Endothelial cell of umbilical vein (primary cell): ENCODE measurements around the gene APBA2. TPM values are rescaled to one million over a fixed set of nuclear protein-coding genes. Genes with fewer than 3 reads are reported as not detected.

ENCODE experiments used
- BruUV-seq: library from RNA; stranded (reverse); fragments of 400-500 nt; replicated peaks from 2 replicates; lab custom pipeline; 2021; lab: Mats Ljungman, UMichigan
- CTCF ChIA-PET: fragments of 300-600, 350-600 bp; sonication (Branson Sonifier 250); formaldehyde crosslinking; loops from one replicate; lab custom pipeline; 2021; ENCODE audit warnings: antibody characterized with exemption, inconsistent platforms; lab: Charles Lee
- POLR2A ChIA-PET: fragments of 300-600, 350-600 bp; sonication (Branson Sonifier 250); formaldehyde crosslinking; loops from one replicate; lab custom pipeline; 2021; ENCODE audit warnings: antibody characterized with exemption, inconsistent platforms; lab: Charles Lee
- DNase-seq: peaks from one replicate; pipeline ENCODE4 v3.0.0-alpha.2; 2011; ENCODE audit warnings: low read depth, low spot score
- FAIRE-seq: peaks from 2 replicates; lab custom pipeline; 2011; peaks lifted over from hg19 to GRCh38; lab: Jason Lieb, UNC
- H2AFZ ChIP-seq: 2 replicates; pipeline ENCODE4 v1.6.0; 2012; ENCODE audit warnings: low read depth, low read length, control low read depth, inconsistent platforms
- H3K27ac ChIP-seq: 2 replicates; pipeline ENCODE4 v1.5.1; 2011; ENCODE audit warnings: low read depth, mild to moderate bottlenecking, control low read depth, low read length, moderate library complexity; ENCODE audit not compliant: insufficient read depth
- H3K27me3 ChIP-seq, 2 experiments: 2 replicates each; pipeline versions ENCODE4 v1.6.0 to v1.6.1; 2011; ENCODE audit warnings: low read length in 2 of 2, mixed read lengths in 1 of 2; ENCODE audit not compliant: control insufficient read depth in 2 of 2, insufficient read depth in 2 of 2
- H3K36me3 ChIP-seq, 2 experiments: 2 replicates in 1 of 2; 3 replicates in 1 of 2; pipeline ENCODE4 v1.5.1; 2011; ENCODE audit warnings: low read length in 2 of 2, mild to moderate bottlenecking in 1 of 2, moderate library complexity in 1 of 2; ENCODE audit not compliant: control insufficient read depth in 2 of 2, insufficient read depth in 2 of 2; ENCODE audit errors: extremely low read depth in 1 of 2
- H3K4me1 ChIP-seq: 3 replicates; pipeline ENCODE4 v1.5.1; 2011; ENCODE audit warnings: mild to moderate bottlenecking, low read length; ENCODE audit not compliant: control insufficient read depth, insufficient read depth; ENCODE audit errors: extremely low read depth
- H3K4me2 ChIP-seq: 2 replicates; pipeline ENCODE4 v1.6.1; 2011; ENCODE audit warnings: low read length, control low read depth, mixed read lengths; ENCODE audit not compliant: insufficient read depth
- H3K4me3 ChIP-seq, 3 experiments: fragments of 200-600 bp in 1 of 3; sonication (generic), shearing (Covaris generic) in 1 of 3; replicated peaks in 1 of 3; 2 replicates each; pipeline ENCODE4 v1.5.1; 2011 to 2016; ENCODE audit warnings: control low read depth in 3 of 3, low read length in 3 of 3, mild to moderate bottlenecking in 2 of 3, inconsistent platforms in 1 of 3, low read depth in 1 of 3, moderate library complexity in 1 of 3; ENCODE audit not compliant: insufficient read depth in 1 of 3
- H3K79me2 ChIP-seq: 2 replicates; pipeline ENCODE4 v1.6.0; 2012; ENCODE audit warnings: low read length, inconsistent platforms; ENCODE audit not compliant: control insufficient read depth, insufficient read depth
- H3K9ac ChIP-seq: replicated peaks from 2 replicates; pipeline ENCODE3; 2011; ENCODE audit warnings: low read length, control low read depth; ENCODE audit not compliant: insufficient read depth; ENCODE audit errors: extremely low read depth
- H3K9me1 ChIP-seq: replicated peaks from 3 replicates; pipeline ENCODE4 v1.6.0; 2011; ENCODE audit warnings: mild to moderate bottlenecking, low read length; ENCODE audit not compliant: control insufficient read depth, insufficient read depth; ENCODE audit errors: extremely low read depth
- H3K9me3 ChIP-seq: replicated peaks from 2 replicates; pipeline ENCODE4 v1.5.1; 2012; ENCODE audit warnings: low read length, inconsistent platforms; ENCODE audit not compliant: control insufficient read depth, insufficient read depth
- H4K20me1 ChIP-seq: replicated peaks from 2 replicates; pipeline ENCODE3; 2011; ENCODE audit warnings: mild to moderate bottlenecking, low read length; ENCODE audit not compliant: control insufficient read depth, insufficient read depth; ENCODE audit errors: extremely low read depth
- CTCF ChIP-seq, 2 donors: IDR thresholded peaks; 1 replicate in 1 of 2; 2 replicates in 1 of 2; pipeline ENCODE4 v1.5.1; 2011; ENCODE audit warnings: low read length in 2 of 2, mild to moderate bottlenecking in 2 of 2, moderate library complexity in 2 of 2, control low read depth in 1 of 2, inconsistent platforms in 1 of 2, low read depth in 1 of 2; ENCODE audit not compliant: insufficient read depth in 1 of 2; ENCODE audit errors: extremely low read depth in 1 of 2
- EZH2 ChIP-seq: IDR thresholded peaks from 2 replicates; pipeline ENCODE4 v1.6.1; 2012; ENCODE audit warnings: borderline replicate concordance, low read depth, mild to moderate bottlenecking, moderate library complexity, low read length, inconsistent platforms; ENCODE audit not compliant: severe bottlenecking
- FOS ChIP-seq: IDR thresholded peaks from 2 replicates; pipeline ENCODE4 v1.6.1; 2011; ENCODE audit warnings: mild to moderate bottlenecking, low read length, moderate library complexity, borderline replicate concordance; ENCODE audit not compliant: insufficient read depth
- GATA2 ChIP-seq: IDR thresholded peaks from 2 replicates; pipeline ENCODE4 v1.7.0; 2011; ENCODE audit warnings: low read depth, mild to moderate bottlenecking, moderate library complexity, mixed read lengths, low read length; ENCODE audit not compliant: insufficient read length, insufficient read depth
- JUN ChIP-seq: IDR thresholded peaks from 2 replicates; pipeline ENCODE4 v1.6.1; 2011; ENCODE audit warnings: borderline replicate concordance, low read depth; ENCODE audit not compliant: insufficient read length, insufficient read depth
- MAX ChIP-seq: IDR thresholded peaks from 2 replicates; pipeline ENCODE4 v1.6.1; 2011; ENCODE audit not compliant: insufficient read depth, insufficient read length
- MYC ChIP-seq: IDR thresholded peaks from one replicate; pipeline ENCODE4 v1.6.1; 2011; ENCODE audit warnings: mild to moderate bottlenecking, low read depth, low read length
- POLR2A ChIP-seq: IDR thresholded peaks from 2 replicates; pipeline ENCODE4 v1.6.1; 2012; ENCODE audit warnings: low read depth, mild to moderate bottlenecking, control low read depth, low read length
- POLR2AphosphoS5 ChIP-seq: IDR thresholded peaks from 2 replicates; pipeline ENCODE4 v1.6.1; 2012; ENCODE audit warnings: low read depth, mild to moderate bottlenecking, control low read depth, low read length, moderate library complexity; ENCODE audit not compliant: insufficient read depth
- dilution Hi-C: fragments of 300-500 bp; cut with MboI; formaldehyde crosslinking; loops from one replicate; pipeline ENCODE4 v1.15.0; 2019; ENCODE audit warnings: low sequenced_read_pairs; ENCODE audit not compliant: extremely low pct_ligation_motif_present
- intact Hi-C: fragments of 100-400 bp; cut with micrococcal nuclease; formaldehyde crosslinking; loops from one replicate; pipeline ENCODE4 v1.10.0; 2022
- polyA plus RNA-seq, 4 experiments: library from polyadenylated mRNA; depleted of rRNA in 3 of 4; stranded (reverse) in 3 of 4; unstranded in 1 of 4; fragments of >200 nt; gene quantifications; 2 replicates each; pipeline versions ENCODE4 v1.2.1 to v1.2.3, GENCODE V29; 2011 to 2012; ENCODE audit warnings: missing spikeins in 1 of 4
- total RNA-seq: library from RNA; stranded (reverse); gene quantifications from 2 replicates; pipeline ENCODE4 v1.2.3, GENCODE V29; 2021

APBA2 gene
- total and polyA plus RNA-seq, 2 donors (not counting 3 experiments of a cell fraction or from before 2014, with no cell fraction given), result 5.7 to 11.1 TPM

- FAIRE-seq (no peak), DNase-seq (no peak)
- Histone ChIP-seq H3K36me3 (no peaks in the 10 kb centered on the region), H2AFZ (no peak overlapping the region), H3K9me3 (no peaks in the 10 kb centered on the region), H4K20me1 (no peaks in the 10 kb centered on the region), H3K79me2 (no peaks in the 10 kb centered on the region), H3K4me3 (no peak overlapping the region), H3K4me2 (no peak overlapping the region), H3K9ac (no peak overlapping the region), H3K4me1 (no peaks in the 10 kb centered on the region), H3K9me1 (no peaks in the 10 kb centered on the region), H3K27me3 (no peaks in the 10 kb centered on the region), H3K27ac (no peak overlapping the region)
- ChIA-PET CTCF (no interaction called here), POLR2A (no interaction called here)
- BruUV-seq, result no TSS peak
- intact Hi-C loops (no loop called here), dilution Hi-C loops (no loop called here)
- TF ChIP-seq EZH2, result no peak
- TF ChIP-seq CTCF (IDR thresholded peaks at IDR 0.05; ENCODE audit: extremely low read depth in 1 of 2, insufficient read depth in 1 of 2, low read depth in 1 of 2, low read length in 2 of 2), result no peak
- TF ChIP-seq JUN, result no peak
- TF ChIP-seq MYC, result no peak
- TF ChIP-seq FOS, result no peak
- TF ChIP-seq GATA2, result no peak
- no peak for TF ChIP-seq POLR2A
- no peak for TF ChIP-seq POLR2AphosphoS5
- no peak for TF ChIP-seq MAX
These were observed 109.2 kb downstream of the APBA2 start for GRCh38 chr15:28994831-28995596.
